Measurements from ENCODE around the gene TAPT1. TPM values are rescaled to one million over a fixed set of nuclear protein-coding genes. Genes with fewer than 3 reads are reported as not detected.
"Not testable (repeated sequence)": the region's sequence is repeated elsewhere in the genome, so short reads cannot be mapped to it uniquely, and the experiment has no call there.

TAPT1 gene
- total RNA-seq, 1 donor from 2014 or later: 37.6 TPM

GRCh38 chr4:16187455-16187854, 38.8 kb downstream of the TAPT1 start:
- intact Hi-C loops (cut with micrococcal nuclease): no loop called here

- intact Hi-C loops (cut with micrococcal nuclease): no loop called here
These were observed 39.3 kb downstream of the TAPT1 start for GRCh38 chr4:16186986-16187385.

- intact Hi-C loops (cut with micrococcal nuclease): no loop called here
These were observed 42.7 kb downstream of the TAPT1 start for GRCh38 chr4:16183604-16184003.

- intact Hi-C loops (cut with micrococcal nuclease): no loop called here
These were observed 49.6 kb downstream of the TAPT1 start for GRCh38 chr4:16176621-16177020.

- intact Hi-C loops (cut with micrococcal nuclease): no loop called here
These were observed 54.4 kb downstream of the TAPT1 start for GRCh38 chr4:16171831-16172230.

- intact Hi-C loops (cut with micrococcal nuclease): no loop called here
These were observed 56.8 kb downstream of the TAPT1 start for GRCh38 chr4:16169490-16169889.

GRCh38 chr4:16168710-16169388, 57.4 kb downstream of the TAPT1 start:
- intact Hi-C loops (cut with micrococcal nuclease): no loop called here

- intact Hi-C loops (cut with micrococcal nuclease): no loop called here
These were observed 58.1 kb downstream of the TAPT1 start for GRCh38 chr4:16168144-16168543.

- intact Hi-C loops (cut with micrococcal nuclease): no loop called here
These were observed 60.3 kb downstream of the TAPT1 start for GRCh38 chr4:16165931-16166330.

- intact Hi-C loops (cut with micrococcal nuclease): no loop called here
These were observed 63.4 kb downstream of the TAPT1 start for GRCh38 chr4:16162891-16163290.

- intact Hi-C loops (cut with micrococcal nuclease): no loop called here
These were observed 64.3 kb downstream of the TAPT1 start for GRCh38 chr4:16161851-16162408.

GRCh38 chr4:16160457-16160856, 65.8 kb downstream of the TAPT1 start:
- intact Hi-C loops (cut with micrococcal nuclease): no loop called here

- intact Hi-C loops (cut with micrococcal nuclease): no loop called here
These were observed 67.0 kb downstream of the TAPT1 start for GRCh38 chr4:16159286-16159685.

- intact Hi-C loops (cut with micrococcal nuclease): no loop called here
These were observed 67.8 kb downstream of the TAPT1 start for GRCh38 chr4:16158504-16158852.

- intact Hi-C loops (cut with micrococcal nuclease): no loop called here
These were observed 68.4 kb downstream of the TAPT1 start for GRCh38 chr4:16157609-16158503.

GRCh38 chr4:16155528-16156169, 70.6 kb downstream of the TAPT1 start:
- intact Hi-C loops (cut with micrococcal nuclease): no loop called here

GRCh38 chr4:16154451-16154850, 71.8 kb downstream of the TAPT1 start:
- intact Hi-C loops (cut with micrococcal nuclease): no loop called here

- intact Hi-C loops (cut with micrococcal nuclease): no loop called here
These were observed 75.6 kb downstream of the TAPT1 start for GRCh38 chr4:16150716-16151115.

GRCh38 chr4:16144913-16145312, 81.4 kb downstream of the TAPT1 start:
- intact Hi-C loops (cut with micrococcal nuclease): not testable (repeated sequence)

- intact Hi-C loops (cut with micrococcal nuclease): no loop called here
These were observed 83.5 kb downstream of the TAPT1 start for GRCh38 chr4:16142598-16143310.

- intact Hi-C loops (cut with micrococcal nuclease): no loop called here
These were observed 85.4 kb downstream of the TAPT1 start for GRCh38 chr4:16140879-16141249.
